ENCODE results near the gene KLHDC8A.
"Not testable (repeated sequence)": the region's sequence is repeated elsewhere in the genome, so short reads cannot be mapped to it uniquely, and the experiment has no call there.

The KLHDC8A gene, protein sequence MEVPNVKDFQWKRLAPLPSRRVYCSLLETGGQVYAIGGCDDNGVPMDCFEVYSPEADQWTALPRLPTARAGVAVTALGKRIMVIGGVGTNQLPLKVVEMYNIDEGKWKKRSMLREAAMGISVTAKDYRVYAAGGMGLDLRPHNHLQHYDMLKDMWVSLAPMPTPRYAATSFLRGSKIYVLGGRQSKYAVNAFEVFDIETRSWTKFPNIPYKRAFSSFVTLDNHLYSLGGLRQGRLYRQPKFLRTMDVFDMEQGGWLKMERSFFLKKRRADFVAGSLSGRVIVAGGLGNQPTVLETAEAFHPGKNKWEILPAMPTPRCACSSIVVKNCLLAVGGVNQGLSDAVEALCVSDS

GRCh38 chr1:205356440-205357139 is at the start of gene KLHDC8A:
KLHDC8A (minus strand) TSS chr1:205356922; CDS start chr1:205343604, 13,318 bp downstream.
- no peak within 1 kb of the TSS for H3K4me3 ChIP-seq (ENCODE audit: control insufficient read depth, low read depth, low read length)
- TF ChIP-seq, protein P1, sequence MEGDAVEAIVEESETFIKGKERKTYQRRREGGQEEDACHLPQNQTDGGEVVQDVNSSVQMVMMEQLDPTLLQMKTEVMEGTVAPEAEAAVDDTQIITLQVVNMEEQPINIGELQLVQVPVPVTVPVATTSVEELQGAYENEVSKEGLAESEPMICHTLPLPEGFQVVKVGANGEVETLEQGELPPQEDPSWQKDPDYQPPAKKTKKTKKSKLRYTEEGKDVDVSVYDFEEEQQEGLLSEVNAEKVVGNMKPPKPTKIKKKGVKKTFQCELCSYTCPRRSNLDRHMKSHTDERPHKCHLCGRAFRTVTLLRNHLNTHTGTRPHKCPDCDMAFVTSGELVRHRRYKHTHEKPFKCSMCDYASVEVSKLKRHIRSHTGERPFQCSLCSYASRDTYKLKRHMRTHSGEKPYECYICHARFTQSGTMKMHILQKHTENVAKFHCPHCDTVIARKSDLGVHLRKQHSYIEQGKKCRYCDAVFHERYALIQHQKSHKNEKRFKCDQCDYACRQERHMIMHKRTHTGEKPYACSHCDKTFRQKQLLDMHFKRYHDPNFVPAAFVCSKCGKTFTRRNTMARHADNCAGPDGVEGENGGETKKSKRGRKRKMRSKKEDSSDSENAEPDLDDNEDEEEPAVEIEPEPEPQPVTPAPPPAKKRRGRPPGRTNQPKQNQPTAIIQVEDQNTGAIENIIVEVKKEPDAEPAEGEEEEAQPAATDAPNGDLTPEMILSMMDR (IDR thresholded peaks at IDR 0.05; ENCODE audit: control insufficient read depth, insufficient read depth, low read depth, low read length, missing control alignments), result no peak
- DNase-seq (ENCODE audit: low read depth), result no peak

DNA sequence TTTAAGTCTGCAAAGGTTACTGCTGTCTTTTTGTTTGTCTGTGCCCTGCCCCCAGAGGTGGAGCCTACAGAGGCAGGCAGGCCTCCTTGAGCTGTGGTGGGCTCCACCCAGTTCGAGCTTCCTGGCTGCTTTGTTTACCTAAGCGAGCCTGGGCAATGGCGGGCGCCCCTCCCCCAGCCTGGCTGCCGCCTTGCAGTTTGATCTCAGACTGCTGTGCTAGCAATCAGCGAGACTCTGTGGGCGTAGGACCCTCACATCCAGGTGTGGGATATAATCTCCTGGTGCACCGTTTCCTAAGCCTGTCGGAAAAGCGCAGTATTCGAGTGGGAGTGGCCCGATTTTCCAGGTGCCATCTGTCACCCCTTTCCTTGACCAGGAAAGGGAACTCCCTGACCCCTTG is 49.5 kb upstream of the KLHDC8A start:
- not testable (repeated sequence) for DNase-seq (ENCODE audit: low read depth); H3K4me3 ChIP-seq (ENCODE audit: control insufficient read depth, low read depth, low read length)

DNA sequence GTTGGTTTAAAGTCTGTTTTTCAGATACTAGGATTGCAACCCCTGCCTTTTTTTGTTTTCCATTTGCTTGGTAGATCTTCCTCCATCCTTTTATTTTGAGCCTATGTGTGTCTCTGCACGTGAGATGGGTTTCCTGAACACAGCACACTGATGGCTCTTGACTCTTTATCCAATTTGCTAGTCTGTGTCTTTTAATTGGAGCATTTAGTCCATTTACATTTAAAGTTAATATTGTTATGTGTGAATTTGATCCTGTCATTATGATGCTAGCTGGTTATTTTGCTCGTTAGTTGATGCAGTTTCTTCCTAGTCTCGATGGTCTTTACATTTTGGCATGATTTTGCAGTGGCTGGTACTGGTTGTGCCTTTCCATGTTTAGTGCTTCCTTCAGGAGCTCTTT is 47.8 kb upstream of the KLHDC8A start:
- not testable (repeated sequence) for DNase-seq (ENCODE audit: low read depth); H3K4me3 ChIP-seq (ENCODE audit: control insufficient read depth, low read depth, low read length)

- TF ChIP-seq, protein P1 (IDR thresholded peaks at IDR 0.05; ENCODE audit: control insufficient read depth, insufficient read depth, low read depth, low read length, missing control alignments), result no peak
- no peak overlapping the region for H3K4me3 ChIP-seq (ENCODE audit: control insufficient read depth, low read depth, low read length)
- no peak for DNase-seq (ENCODE audit: low read depth)
Observed at GRCh38 chr1:205398586-205398985, 41.9 kb upstream of the KLHDC8A start.

- DNase-seq (ENCODE audit: low read depth), result no peak
- TF ChIP-seq, protein P1 (IDR thresholded peaks at IDR 0.05; ENCODE audit: control insufficient read depth, insufficient read depth, low read depth, low read length, missing control alignments), result peak; percentile 65
Observed at GRCh38 chr1:205396967-205397616, 40.4 kb upstream of the KLHDC8A start.

DNA sequence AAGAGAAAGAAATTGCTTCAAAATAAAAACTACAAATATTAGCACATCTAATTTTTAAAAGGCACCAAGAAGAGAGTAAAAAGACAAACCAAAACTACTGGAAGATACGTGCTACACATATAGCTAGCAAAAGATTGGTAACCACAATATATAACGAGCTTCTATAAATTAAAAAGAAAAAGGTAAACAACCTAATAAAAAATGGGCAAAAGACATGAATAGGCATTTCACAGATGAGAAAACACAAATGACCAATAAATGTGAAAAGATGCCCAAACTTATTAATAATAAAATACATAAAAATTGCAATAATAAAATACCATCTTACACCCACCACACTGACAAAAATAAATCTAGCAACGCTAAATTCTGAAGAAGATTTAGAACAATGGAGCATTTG is 38.9 kb upstream of the KLHDC8A start:
- TF ChIP-seq, protein P1 (IDR thresholded peaks at IDR 0.05; ENCODE audit: control insufficient read depth, insufficient read depth, low read depth, low read length, missing control alignments), result no peak
- no peak overlapping the region for H3K4me3 ChIP-seq (ENCODE audit: control insufficient read depth, low read depth, low read length)
- DNase-seq (ENCODE audit: low read depth), result no peak

More at GRCh38 chr1:205396967-205397616, 40.4 kb upstream of the KLHDC8A start:
- no peak overlapping the region for H3K4me3 ChIP-seq (ENCODE audit: control insufficient read depth, low read depth, low read length)

GRCh38 chr1:205392650-205393049 is 35.9 kb upstream of the KLHDC8A start:
- no peak overlapping the region for H3K4me3 ChIP-seq (ENCODE audit: control insufficient read depth, low read depth, low read length)
- TF ChIP-seq, protein P1 (IDR thresholded peaks at IDR 0.05; ENCODE audit: control insufficient read depth, insufficient read depth, low read depth, low read length, missing control alignments), result no peak
- DNase-seq (ENCODE audit: low read depth), result no peak
